Activated CD4-positive, alpha-beta T cell treated with anti-CD3 and anti-CD28 coated beads, Interleukin-2, amount 10 ng/mL, durations not matched to agents 7 days and 5 days (primary cell): Measurements from ENCODE around the gene TSR1. TPM values are rescaled to one million over a fixed set of nuclear protein-coding genes. Genes with fewer than 3 reads are reported as not detected.

ENCODE experiments used
- CTCF ChIA-PET: fragments of 350-600 bp; sonication (Branson Sonifier 250); formaldehyde crosslinking; loops from one replicate; lab custom pipeline; 2021; ENCODE audit warnings: antibody characterized with exemption; lab: Charles Lee
- POLR2A ChIA-PET: fragments of 350-600 bp; sonication (Branson Sonifier 250); formaldehyde crosslinking; loops from one replicate; lab custom pipeline; 2021; ENCODE audit warnings: antibody characterized with exemption; lab: Charles Lee
- DNase-seq: peaks from one replicate; pipeline ENCODE4 v3.0.0-alpha.2; 2020
- H3K27ac Mint-ChIP-seq: one replicate; pipeline ENCODE4 v1.8.0; 2021; ENCODE audit warnings: mild to moderate bottlenecking, moderate library complexity, mixed read lengths
- H3K27me3 Mint-ChIP-seq: one replicate; pipeline ENCODE4 v1.8.0; 2021; ENCODE audit warnings: mixed read lengths
- H3K36me3 Mint-ChIP-seq: one replicate; pipeline ENCODE4 v1.8.0; 2021; ENCODE audit warnings: low read depth, mixed read lengths
- H3K4me1 Mint-ChIP-seq: one replicate; pipeline ENCODE4 v1.8.0; 2021; ENCODE audit warnings: mixed read lengths
- H3K4me3 Mint-ChIP-seq: one replicate; pipeline ENCODE4 v1.8.0; 2021; ENCODE audit warnings: mild to moderate bottlenecking, moderate library complexity, mixed read lengths
- H3K9me3 Mint-ChIP-seq: one replicate; pipeline ENCODE4 v1.8.0; 2021; ENCODE audit warnings: mixed read lengths
- total RNA-seq, 2 experiments: library from RNA; stranded (reverse); gene quantifications; one replicate each; pipeline ENCODE4 v1.2.3, GENCODE V29; 2021

TSR1 gene
- 10 to 100 TPM; 27.2 to 27.4 TPM for total RNA-seq

GRCh38 chr17:2336215-2336851 is at the start of gene TSR1:
Gene TSR1 (minus strand): TSS chr17:2336457. CDS start chr17:2336427, 30 bp downstream.
- peak within 1 kb of the TSS; percentile 93 for H3K4me3 Mint-ChIP-seq
- ChIA-PET CTCF (interaction anchor here (0.6 to 4.8 kb wide), 10 partner anchors 11 to 282 kb away, joined by 3 to 22 read pairs (median 4); partner anchors contain the start of gene HIC1), POLR2A (interaction anchor here (1.0 to 1.3 kb wide), 3 partner anchors 21 to 41 kb away, joined by 3 to 4 read pairs (median 4); no protein-coding TSS in a partner anchor)
- DNase-seq: peak; percentile 91
- H3K9me3 Mint-ChIP-seq: no peaks in the 10 kb centered on the region
- no peaks in the 10 kb centered on the region for H3K27me3 Mint-ChIP-seq
- peak within 1 kb of the TSS; percentile 90 for H3K27ac Mint-ChIP-seq
- peaks cover 19% of the 10 kb centered on the region for H3K4me1 Mint-ChIP-seq
- H3K36me3 Mint-ChIP-seq: peaks cover 18% of the 10 kb centered on the region

GRCh38 chr17:2385240-2386210 is 49.3 kb upstream of the TSR1 start:
- no peak overlapping the region for H3K4me3 Mint-ChIP-seq
- peaks cover 27% of the 10 kb centered on the region for H3K4me1 Mint-ChIP-seq
- no peak overlapping the region for H3K27ac Mint-ChIP-seq
- ChIA-PET POLR2A (interaction anchor here (0.7 kb wide), 1 partner anchor 483 kb away, joined by 3 read pairs; no protein-coding TSS in a partner anchor), CTCF (interaction anchor here (0.7 to 7.2 kb wide), 4 partner anchors 22 to 38 kb away, joined by 3 to 131 read pairs (median 4); no protein-coding TSS in a partner anchor)
- H3K9me3 Mint-ChIP-seq: no peaks in the 10 kb centered on the region
- no peaks in the 10 kb centered on the region for H3K27me3 Mint-ChIP-seq
- peaks cover 3% of the 10 kb centered on the region for H3K36me3 Mint-ChIP-seq
- DNase-seq: no peak

- Mint-ChIP-seq H3K36me3 (no peaks in the 10 kb centered on the region), H3K9me3 (no peaks in the 10 kb centered on the region), H3K27ac (no peak overlapping the region), H3K4me1 (peaks cover 18% of the 10 kb centered on the region), H3K27me3 (no peaks in the 10 kb centered on the region), H3K4me3 (no peak overlapping the region)
- ChIA-PET CTCF (interaction anchor here (0.7 to 7.2 kb wide), 3 partner anchors 24 to 39 kb away, joined by 3 to 131 read pairs (median 3); no protein-coding TSS in a partner anchor), POLR2A (no interaction called here)
- no peak for DNase-seq
Observed at GRCh38 chr17:2384439-2385127, 48.3 kb upstream of the TSR1 start.

DNA sequence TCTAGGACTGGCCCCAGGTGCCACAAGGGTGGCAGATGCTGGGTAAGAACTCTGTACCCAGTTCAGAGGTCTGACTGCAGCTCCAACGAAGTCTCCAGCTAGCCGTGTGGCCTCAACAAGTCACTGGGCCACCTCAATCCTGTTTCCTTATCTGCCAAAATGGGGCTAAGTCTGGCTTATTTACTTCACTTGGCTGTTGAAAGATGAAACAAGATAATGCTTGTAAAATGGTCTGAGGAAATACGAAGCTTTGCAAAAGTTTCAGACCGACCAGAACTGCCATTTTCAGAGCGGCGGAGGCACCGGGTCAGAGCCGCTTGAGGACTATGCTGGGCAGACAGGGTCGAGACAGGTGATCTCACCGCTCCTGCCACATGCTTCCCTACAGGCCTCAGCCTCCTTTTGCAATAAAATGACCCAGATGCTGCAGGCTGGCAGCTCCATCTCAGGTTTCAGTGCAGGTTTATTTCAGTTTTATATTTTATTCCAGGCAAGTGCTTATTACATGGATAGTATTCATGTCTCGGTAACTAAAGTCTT is 47.4 kb upstream of the TSR1 start:
- Mint-ChIP-seq H3K36me3 (no peaks in the 10 kb centered on the region), H3K4me3 (no peak overlapping the region), H3K9me3 (no peaks in the 10 kb centered on the region), H3K27me3 (no peaks in the 10 kb centered on the region), H3K4me1 (peaks cover 10% of the 10 kb centered on the region), H3K27ac (peak overlapping the region; percentile 9)
- POLR2A ChIA-PET: interaction anchor here (0.8 to 2.2 kb wide), 2 partner anchors 18 to 32 kb away, joined by 6 to 10 read pairs; no protein-coding TSS in a partner anchor
- no peak for DNase-seq
- CTCF ChIA-PET: interaction anchor here (0.5 to 7.2 kb wide), 12 partner anchors 8 to 247 kb away, joined by 3 to 131 read pairs (median 15); no protein-coding TSS in a partner anchor

GRCh38 chr17:2380950-2381649 is 44.8 kb upstream of the TSR1 start:
- POLR2A ChIA-PET: no interaction called here
- H3K27ac Mint-ChIP-seq: peak overlapping the region; percentile 36
- no peak overlapping the region for H3K4me3 Mint-ChIP-seq

GRCh38 chr17:2380226-2380922 is 44.1 kb upstream of the TSR1 start:
- no peak overlapping the region for H3K27ac Mint-ChIP-seq
- POLR2A ChIA-PET: no interaction called here

More at GRCh38 chr17:2380950-2381649, 44.8 kb upstream of the TSR1 start:
- Mint-ChIP-seq H3K4me1 (peaks cover 5% of the 10 kb centered on the region), H3K27me3 (no peaks in the 10 kb centered on the region), H3K36me3 (no peaks in the 10 kb centered on the region), H3K9me3 (no peaks in the 10 kb centered on the region)
- DNase-seq: no peak
- CTCF ChIA-PET: interaction anchor here (0.5 to 7.2 kb wide), 11 partner anchors 11 to 328 kb away, joined by 3 to 131 read pairs (median 7); partner anchors contain the start of gene TSR1

DNA sequence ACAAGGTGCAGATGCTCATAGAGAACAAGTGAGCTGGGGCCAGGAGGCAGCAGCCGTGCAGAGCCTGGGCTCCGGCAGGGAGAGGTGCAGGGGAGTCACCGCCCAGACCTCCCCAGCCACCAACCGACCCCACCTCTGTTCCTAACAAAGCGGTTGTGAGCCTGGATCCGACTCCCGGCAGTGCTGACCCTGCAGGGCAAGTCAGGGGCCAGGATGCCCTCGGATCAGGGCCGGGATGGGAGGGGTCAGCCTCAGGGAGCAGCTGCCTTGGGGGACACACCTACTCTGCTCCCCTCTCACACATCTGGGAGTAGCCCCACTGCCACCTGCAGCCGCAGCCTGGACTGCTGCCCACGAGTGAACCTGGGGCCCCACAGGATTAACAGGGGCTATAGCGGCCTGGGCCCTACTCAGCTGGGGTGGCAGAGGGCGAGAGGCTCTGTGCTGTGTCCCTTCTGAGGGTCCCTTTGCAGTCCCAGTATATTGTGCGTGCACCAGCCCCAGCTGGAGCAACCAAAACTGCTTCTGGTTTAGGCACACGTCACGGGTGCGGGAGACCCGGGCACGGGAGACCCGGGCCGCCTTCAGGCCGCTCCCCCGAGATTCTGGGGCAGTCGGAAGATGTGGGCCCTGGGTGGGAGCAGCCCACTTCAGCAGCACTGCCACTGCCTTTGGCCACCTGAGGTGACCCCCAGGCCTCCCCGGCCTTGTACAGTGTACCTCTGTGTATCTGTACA is 43.4 kb upstream of the TSR1 start:
- peaks cover 5% of the 10 kb centered on the region for H3K4me1 Mint-ChIP-seq
- POLR2A ChIA-PET: no interaction called here
- no peak overlapping the region for H3K27ac Mint-ChIP-seq
- CTCF ChIA-PET: interaction anchor here (1.5 to 7.2 kb wide), 2 partner anchors 13 to 37 kb away, joined by 3 to 131 read pairs; no protein-coding TSS in a partner anchor
- no peaks in the 10 kb centered on the region for H3K9me3 Mint-ChIP-seq
- DNase-seq: no peak
- H3K36me3 Mint-ChIP-seq: no peaks in the 10 kb centered on the region
- H3K4me3 Mint-ChIP-seq: no peak overlapping the region
- no peaks in the 10 kb centered on the region for H3K27me3 Mint-ChIP-seq

More at GRCh38 chr17:2380226-2380922, 44.1 kb upstream of the TSR1 start:
- Mint-ChIP-seq H3K27me3 (no peaks in the 10 kb centered on the region), H3K36me3 (no peaks in the 10 kb centered on the region), H3K9me3 (no peaks in the 10 kb centered on the region), H3K4me1 (peaks cover 5% of the 10 kb centered on the region), H3K4me3 (no peak overlapping the region)
- CTCF ChIA-PET: interaction anchor here (1.1 to 7.2 kb wide), 3 partner anchors 11 to 36 kb away, joined by 3 to 131 read pairs (median 7); no protein-coding TSS in a partner anchor
- DNase-seq: no peak

- Mint-ChIP-seq H3K27me3 (no peaks in the 10 kb centered on the region), H3K9me3 (no peaks in the 10 kb centered on the region), H3K4me3 (no peak overlapping the region), H3K36me3 (no peaks in the 10 kb centered on the region), H3K4me1 (peaks cover 5% of the 10 kb centered on the region), H3K27ac (no peak overlapping the region)
- ChIA-PET CTCF (interaction anchor here (1.0 kb wide), 1 partner anchor 26 kb away, joined by 3 read pairs; no protein-coding TSS in a partner anchor), POLR2A (no interaction called here)
- DNase-seq: no peak
Observed at GRCh38 chr17:2378905-2379304, 42.6 kb upstream of the TSR1 start.

DNA sequence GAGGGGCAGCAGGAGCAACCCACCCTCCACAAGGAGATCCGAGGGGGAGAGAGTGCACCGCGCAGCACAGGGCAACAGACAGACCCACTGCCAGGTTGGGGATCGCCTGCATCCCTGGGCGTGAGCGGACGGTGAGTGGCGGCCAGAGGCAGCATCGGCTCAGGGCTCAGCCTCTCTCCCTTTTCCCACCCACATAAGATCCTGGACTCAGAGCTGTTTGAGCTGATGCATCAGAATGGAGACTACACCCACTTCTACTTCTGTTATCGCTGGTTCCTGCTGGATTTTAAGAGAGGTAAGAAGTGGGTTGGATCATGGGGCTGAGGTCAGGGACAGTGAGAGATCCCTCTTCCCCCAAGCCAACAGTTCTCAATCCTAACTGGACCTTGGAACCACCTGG is 41.4 kb upstream of the TSR1 start:
- POLR2A ChIA-PET: no interaction called here
- no peak overlapping the region for H3K27ac Mint-ChIP-seq
- peaks cover 1% of the 10 kb centered on the region for H3K36me3 Mint-ChIP-seq

GRCh38 chr17:2376107-2376506 is 39.9 kb upstream of the TSR1 start:
- Mint-ChIP-seq H3K27ac (no peak overlapping the region), H3K9me3 (no peaks in the 10 kb centered on the region), H3K4me1 (no peaks in the 10 kb centered on the region), H3K4me3 (no peak overlapping the region), H3K27me3 (no peaks in the 10 kb centered on the region), H3K36me3 (peaks cover 1% of the 10 kb centered on the region)
- POLR2A ChIA-PET: interaction anchor here (0.5 kb wide), 1 partner anchor 403 kb away, joined by 6 read pairs; no protein-coding TSS in a partner anchor
- no peak for DNase-seq
- CTCF ChIA-PET: interaction anchor here (0.5 to 1.2 kb wide), 3 partner anchors 36 to 508 kb away, joined by 3 to 4 read pairs (median 3); no protein-coding TSS in a partner anchor

More for the DNA sequence above, 41.4 kb upstream of the TSR1 start:
- Mint-ChIP-seq H3K4me1 (peaks cover 2% of the 10 kb centered on the region), H3K4me3 (no peak overlapping the region), H3K9me3 (no peaks in the 10 kb centered on the region), H3K27me3 (no peaks in the 10 kb centered on the region)
- DNase-seq: no peak
- CTCF ChIA-PET: interaction anchor here (1.5 kb wide), 1 partner anchor 39 kb away, joined by 3 read pairs; no protein-coding TSS in a partner anchor
